GM19395 (cell line): ENCODE measurements around the gene KRTAP10-4.
"Not testable (repeated sequence)": the region's sequence is repeated elsewhere in the genome, so short reads cannot be mapped to it uniquely, and the experiment has no call there.

Experiments
- ATAC-seq: cut with Tn5 transposase; IDR thresholded peaks from one replicate; pipeline ENCODE4 v1.9.1; 2021; ENCODE audit warnings: mild to moderate bottlenecking, moderate library complexity; ENCODE audit not compliant: unreplicated experiment

Gene KRTAP10-4, protein sequence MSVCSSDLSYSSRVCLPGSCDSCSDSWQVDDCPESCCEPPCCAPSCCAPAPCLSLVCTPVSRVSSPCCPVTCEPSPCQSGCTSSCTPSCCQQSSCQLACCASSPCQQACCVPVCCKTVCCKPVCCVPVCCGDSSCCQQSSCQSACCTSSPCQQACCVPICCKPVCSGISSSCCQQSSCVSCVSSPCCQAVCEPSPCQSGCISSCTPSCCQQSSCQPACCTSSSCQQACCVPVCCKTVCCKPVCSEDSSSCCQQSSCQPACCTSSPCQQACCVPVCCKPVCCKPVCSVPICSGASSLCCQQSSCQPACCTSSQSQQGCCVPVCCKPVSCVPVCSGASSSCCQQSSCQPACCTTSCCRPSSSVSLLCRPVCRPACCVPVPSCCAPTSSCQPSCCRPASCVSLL

GRCh38 chr21:44573630-44574456 lies at the start of gene KRTAP10-4:
Gene KRTAP10-4 (plus strand): TSS chr21:44573729. CDS start chr21:44573759, 30 bp downstream.
- ATAC-seq, result not testable (repeated sequence)

- ATAC-seq, result no peak
Observed at GRCh38 chr21:44524414-44525371, 48.8 kb upstream of the KRTAP10-4 start.

GRCh38 chr21:44525391-44526095 lies 48.0 kb upstream of the KRTAP10-4 start:
- no peak for ATAC-seq

GRCh38 chr21:44526096-44526997 lies 47.2 kb upstream of the KRTAP10-4 start:
- ATAC-seq, result no peak

DNA sequence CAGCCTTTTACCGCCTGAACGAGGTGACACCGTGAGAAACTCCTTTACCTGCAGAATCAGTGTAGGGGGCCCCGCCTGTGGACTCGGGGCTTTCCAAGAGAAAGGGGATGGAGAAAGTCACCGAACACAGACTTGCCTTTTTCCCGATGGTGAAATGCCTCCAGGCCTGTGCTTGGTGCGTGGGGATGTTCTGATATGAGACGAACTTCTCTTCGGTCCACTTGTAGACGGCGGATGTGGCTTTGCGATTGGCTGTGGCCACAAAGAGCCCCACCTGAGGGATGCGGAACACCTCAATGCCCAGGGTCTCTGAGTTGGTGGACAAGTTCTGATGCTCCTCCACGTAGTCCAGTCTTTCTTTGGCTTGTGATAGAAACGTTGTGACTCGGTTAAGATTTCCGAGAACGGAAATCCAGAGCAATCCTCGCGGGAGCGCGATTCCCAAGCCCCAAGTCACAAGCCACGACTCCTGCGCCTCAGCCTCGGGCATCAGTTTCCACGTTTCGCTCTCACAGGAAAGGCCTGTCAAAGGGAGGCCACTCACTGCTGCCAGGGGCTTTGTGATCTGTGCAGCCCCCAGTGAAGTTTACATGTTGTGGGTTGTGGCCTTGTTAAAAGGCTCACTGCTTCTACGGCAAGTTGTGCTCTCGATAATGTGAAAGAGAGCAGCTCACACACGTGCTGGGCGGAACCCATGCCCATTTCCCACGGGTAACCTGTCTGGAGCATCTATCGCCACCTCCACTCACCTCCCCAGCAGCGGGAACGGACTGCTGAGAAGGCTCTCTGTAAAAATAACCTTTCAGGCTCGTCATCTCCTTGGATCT lies 46.2 kb upstream of the KRTAP10-4 start:
- no peak for ATAC-seq

GRCh38 chr21:44527983-44528633 lies 45.4 kb upstream of the KRTAP10-4 start:
- no peak for ATAC-seq

GRCh38 chr21:44528634-44528995 lies 44.9 kb upstream of the KRTAP10-4 start:
- no peak for ATAC-seq

- no peak for ATAC-seq
Observed at GRCh38 chr21:44529011-44529421, 44.5 kb upstream of the KRTAP10-4 start.

GRCh38 chr21:44529503-44530125 lies 43.9 kb upstream of the KRTAP10-4 start:
- no peak for ATAC-seq

- ATAC-seq, result no peak
Observed at GRCh38 chr21:44530221-44530902, 43.2 kb upstream of the KRTAP10-4 start.

- ATAC-seq, result no peak
Observed at GRCh38 chr21:44530903-44531605, 42.5 kb upstream of the KRTAP10-4 start.

DNA sequence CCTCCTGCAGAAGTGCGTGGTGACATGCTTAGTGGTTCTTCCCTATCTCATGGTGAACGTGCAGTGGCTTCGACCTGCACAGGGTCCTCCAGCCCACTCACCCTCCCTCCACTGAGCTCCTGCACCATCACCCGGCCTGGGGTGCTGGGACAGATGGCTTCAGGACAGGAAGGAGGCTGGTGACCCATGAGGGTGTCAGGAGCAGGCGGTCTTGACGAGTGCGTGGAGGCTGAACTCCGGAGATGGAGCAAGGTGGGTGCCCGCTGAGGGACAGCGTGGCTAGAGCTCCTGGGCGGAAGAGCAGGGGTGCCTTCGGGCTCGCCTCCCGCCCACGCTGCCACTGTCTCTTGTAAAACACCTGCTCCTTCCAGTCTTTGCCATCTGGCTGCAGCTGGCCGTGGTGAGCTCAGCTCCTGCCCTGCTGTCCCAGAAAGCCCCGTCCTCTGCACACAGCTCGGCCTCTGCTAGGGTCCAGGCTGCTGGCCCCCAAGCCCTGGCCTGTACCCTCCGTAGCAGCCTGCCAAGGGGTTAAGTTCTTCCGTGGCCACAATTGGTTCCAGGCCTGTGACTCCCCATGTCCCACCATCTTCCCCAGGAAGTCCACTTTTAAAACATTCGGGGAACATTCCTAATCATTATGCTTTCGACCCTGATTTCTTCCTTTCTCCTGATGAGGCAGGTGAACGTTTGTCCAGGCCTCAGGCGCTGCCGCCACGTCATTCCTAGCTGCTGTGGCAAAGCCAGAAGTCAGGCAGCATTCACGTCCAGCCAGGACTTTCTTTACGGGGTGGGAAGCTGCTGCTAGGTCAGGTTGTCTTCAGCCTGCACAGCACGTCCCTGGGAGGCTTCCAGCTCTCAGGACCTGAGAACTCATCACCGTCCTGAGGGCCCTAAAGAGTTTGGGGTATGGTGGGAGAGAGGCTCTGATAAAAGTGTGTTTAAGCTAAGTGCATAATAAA lies 41.6 kb upstream of the KRTAP10-4 start:
- no peak for ATAC-seq

DNA sequence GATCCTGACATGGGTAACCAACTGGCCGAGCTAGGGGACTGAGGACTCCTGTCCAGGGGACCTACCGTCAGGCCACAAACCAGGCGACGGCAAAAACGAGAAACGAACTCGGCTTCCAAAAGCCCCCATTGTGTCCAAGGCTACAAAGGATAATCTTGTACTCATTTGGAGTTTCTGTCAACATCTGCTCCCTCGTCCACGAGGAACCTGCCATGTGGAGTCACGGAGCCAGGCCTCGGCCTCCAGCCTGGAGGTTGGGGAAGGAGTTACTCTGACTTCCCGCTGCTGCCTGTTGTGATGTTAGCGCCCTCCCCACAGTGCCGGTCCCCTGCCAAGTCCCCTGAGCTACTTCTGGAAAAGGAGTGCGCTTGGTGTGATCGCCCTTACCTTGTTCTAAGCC lies 40.8 kb upstream of the KRTAP10-4 start:
- ATAC-seq, result no peak

GRCh38 chr21:44533121-44533890 lies 40.2 kb upstream of the KRTAP10-4 start:
- ATAC-seq, result no peak
